ENCODE results near the gene RHBDD2. TPM values are rescaled to one million over a fixed set of nuclear protein-coding genes. Genes with fewer than 3 reads are reported as not detected.

RHBDD2 gene
- polyA plus RNA-seq, 3 donors: 34.1 to 54.6 (median 53.1) TPM

DNA sequence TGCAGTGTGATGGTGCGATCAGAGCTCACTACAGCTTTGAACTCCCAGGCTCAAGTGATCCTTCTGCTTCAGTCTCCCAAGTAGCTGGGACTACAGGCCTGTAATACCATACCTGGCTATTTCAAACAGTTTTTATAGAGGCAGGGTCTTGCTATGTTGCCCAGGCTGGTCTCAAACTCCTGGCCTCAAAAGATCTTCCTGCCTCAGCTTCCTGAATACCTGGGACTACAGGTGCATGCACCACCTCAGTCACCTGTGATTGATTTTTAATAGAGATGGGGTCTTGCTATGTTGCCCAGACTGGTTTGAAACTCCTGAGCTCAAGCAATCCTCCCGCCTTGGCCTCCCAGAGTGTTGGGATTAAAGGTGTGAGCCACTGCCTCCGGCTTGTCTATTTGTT lies 38.8 kb upstream of the RHBDD2 start:
- Histone ChIP-seq H3K4me2 (replicated peaks; ENCODE audit: extremely low read depth, low read length, poor library complexity, severe bottlenecking) (no peak overlapping the region), H3K9me3 (replicated peaks in 1 of 2; ENCODE audit: control insufficient read depth in 1 of 2, insufficient read depth in 1 of 2, low read length in 2 of 2) (no peaks in the 10 kb centered on the region), H4K20me1 (ENCODE audit: insufficient read depth, low read length) (no peaks in the 10 kb centered on the region), H3K27me3 (ENCODE audit: control insufficient read depth in 2 of 2, insufficient read depth in 2 of 2, low read length in 2 of 2) (no peaks in the 10 kb centered on the region), H3K36me3 (replicated peaks in 1 of 2; ENCODE audit: control insufficient read depth in 1 of 2, insufficient read depth in 2 of 2, low read length in 2 of 2) (no peaks in the 10 kb centered on the region), H3K9ac (ENCODE audit: insufficient read depth, low read length, poor library complexity, severe bottlenecking) (no peak overlapping the region), H2AFZ (ENCODE audit: insufficient read depth, low read depth, low read length, poor library complexity, severe bottlenecking) (no peak overlapping the region), H3K79me2 (ENCODE audit: insufficient read depth, low read length) (no peaks in the 10 kb centered on the region), H3K27ac (ENCODE audit: low read depth in 1 of 2, low read length in 2 of 2) (no peak overlapping the region), H3K4me1 (ENCODE audit: control insufficient read depth in 1 of 2, insufficient read depth in 2 of 2, low read length in 2 of 2) (peaks cover 20 to 22% of the 10 kb centered on the region in 2 donors), H3K4me3 (replicated peaks in 1 of 3; ENCODE audit: low read depth in 2 of 3, low read length in 3 of 3) (no peak overlapping the region)
- H3K27me3 Mint-ChIP-seq (ENCODE audit: low read depth in 3 of 3): peaks cover 1 to 7% (median 6%) of the 10 kb centered on the region in 3 donors
- peaks cover 0 to 2% (median 0%) of the 10 kb centered on the region in 7 donors for H3K9me3 Mint-ChIP-seq
- H3K27ac Mint-ChIP-seq: no peak overlapping the region
- TF ChIP-seq, protein P1, sequence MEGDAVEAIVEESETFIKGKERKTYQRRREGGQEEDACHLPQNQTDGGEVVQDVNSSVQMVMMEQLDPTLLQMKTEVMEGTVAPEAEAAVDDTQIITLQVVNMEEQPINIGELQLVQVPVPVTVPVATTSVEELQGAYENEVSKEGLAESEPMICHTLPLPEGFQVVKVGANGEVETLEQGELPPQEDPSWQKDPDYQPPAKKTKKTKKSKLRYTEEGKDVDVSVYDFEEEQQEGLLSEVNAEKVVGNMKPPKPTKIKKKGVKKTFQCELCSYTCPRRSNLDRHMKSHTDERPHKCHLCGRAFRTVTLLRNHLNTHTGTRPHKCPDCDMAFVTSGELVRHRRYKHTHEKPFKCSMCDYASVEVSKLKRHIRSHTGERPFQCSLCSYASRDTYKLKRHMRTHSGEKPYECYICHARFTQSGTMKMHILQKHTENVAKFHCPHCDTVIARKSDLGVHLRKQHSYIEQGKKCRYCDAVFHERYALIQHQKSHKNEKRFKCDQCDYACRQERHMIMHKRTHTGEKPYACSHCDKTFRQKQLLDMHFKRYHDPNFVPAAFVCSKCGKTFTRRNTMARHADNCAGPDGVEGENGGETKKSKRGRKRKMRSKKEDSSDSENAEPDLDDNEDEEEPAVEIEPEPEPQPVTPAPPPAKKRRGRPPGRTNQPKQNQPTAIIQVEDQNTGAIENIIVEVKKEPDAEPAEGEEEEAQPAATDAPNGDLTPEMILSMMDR (IDR thresholded peaks at IDR 0.05): no peak
- no peak overlapping the region for H3K4me3 Mint-ChIP-seq
- peaks cover 18% of the 10 kb centered on the region for H3K4me1 Mint-ChIP-seq
- no CpG with 5 or more reads among the region's 3 CpGs for WGBS (ENCODE audit: insufficient coverage)
- intact Hi-C loops (cut with micrococcal nuclease): no loop called here
- DNase-seq: no peak
- H3K36me3 Mint-ChIP-seq: peaks cover 0 to 4% of the 10 kb centered on the region in 2 donors

DNA sequence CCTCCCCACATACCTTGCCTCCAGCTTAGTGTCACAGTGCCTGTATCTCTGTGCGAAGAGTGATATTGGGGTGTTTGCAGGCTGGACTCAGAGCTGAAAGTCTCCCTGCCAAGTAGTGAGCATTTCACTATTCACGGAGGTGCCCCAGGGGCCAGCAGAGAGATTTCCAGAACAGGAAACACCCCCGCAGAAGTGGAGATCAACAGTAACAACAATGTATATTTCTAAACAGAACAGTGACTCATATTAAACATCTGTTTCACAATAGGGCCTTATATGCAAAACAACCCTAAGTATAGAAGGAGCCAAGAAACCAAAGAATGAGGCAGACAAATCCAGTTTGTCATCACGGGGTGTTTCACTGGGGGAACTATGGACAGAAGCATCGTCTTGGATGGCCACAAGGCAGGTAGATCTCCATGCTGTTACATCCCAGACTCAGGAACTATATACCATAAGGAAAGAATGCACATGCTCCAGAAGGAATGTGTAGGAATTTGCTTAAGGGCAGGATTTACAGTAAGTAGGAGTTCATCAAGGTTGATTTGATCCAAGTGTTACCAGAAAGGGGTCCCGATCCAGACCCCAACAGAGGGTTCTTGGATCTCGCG lies 35.9 kb upstream of the RHBDD2 start:
- H3K9me3 ChIP-seq (replicated peaks in 1 of 2; ENCODE audit: control insufficient read depth in 1 of 2, insufficient read depth in 1 of 2, low read length in 2 of 2): no peaks in the 10 kb centered on the region
- H3K4me2 ChIP-seq (replicated peaks; ENCODE audit: extremely low read depth, low read length, poor library complexity, severe bottlenecking): peak overlapping the region; percentile 62
- H3K4me1 Mint-ChIP-seq: peaks cover 29% of the 10 kb centered on the region
- 33% methylated on average over 3 of the region's 8 CpGs for WGBS (ENCODE audit: insufficient coverage)
- H3K9ac ChIP-seq (ENCODE audit: insufficient read depth, low read length, poor library complexity, severe bottlenecking): no peak overlapping the region
- peaks cover 28 to 32% of the 10 kb centered on the region in 2 donors for H3K4me1 ChIP-seq (ENCODE audit: control insufficient read depth in 1 of 2, insufficient read depth in 2 of 2, low read length in 2 of 2)
- H3K4me3 Mint-ChIP-seq: peak overlapping the region; percentile 60 to 76
- H4K20me1 ChIP-seq (ENCODE audit: insufficient read depth, low read length): no peaks in the 10 kb centered on the region
- H3K27me3 ChIP-seq (ENCODE audit: control insufficient read depth in 2 of 2, insufficient read depth in 2 of 2, low read length in 2 of 2): no peaks in the 10 kb centered on the region
- peaks cover 0 to 4% of the 10 kb centered on the region in 2 donors for H3K36me3 Mint-ChIP-seq
- peaks cover 0 to 3% (median 0%) of the 10 kb centered on the region in 3 donors for H3K27me3 Mint-ChIP-seq (ENCODE audit: low read depth in 3 of 3)
- intact Hi-C loops (cut with micrococcal nuclease): loop anchor here in 1 of 2 donors (2.0 kb wide), 1 partner anchor 72 kb away; the partner anchor contains the start of gene POR
- H3K27ac ChIP-seq (ENCODE audit: low read depth in 1 of 2, low read length in 2 of 2): peak overlapping the region; percentile 35 to 72
- H3K36me3 ChIP-seq (replicated peaks in 1 of 2; ENCODE audit: control insufficient read depth in 1 of 2, insufficient read depth in 2 of 2, low read length in 2 of 2): no peaks in the 10 kb centered on the region
- peak; percentile 82 to 96 (median 93) for DNase-seq
- peak overlapping the region; percentile 2 for H2AFZ ChIP-seq (ENCODE audit: insufficient read depth, low read depth, low read length, poor library complexity, severe bottlenecking)
- peak overlapping the region; percentile 92 to 98 (median 96) for H3K27ac Mint-ChIP-seq
- peak overlapping the region; percentile 10 to 61 (median 15) for H3K4me3 ChIP-seq (replicated peaks in 1 of 3; ENCODE audit: low read depth in 2 of 3, low read length in 3 of 3)
- H3K79me2 ChIP-seq (ENCODE audit: insufficient read depth, low read length): no peaks in the 10 kb centered on the region
- TF ChIP-seq, protein P1 (IDR thresholded peaks at IDR 0.05): no peak
- H3K9me3 Mint-ChIP-seq: peaks cover 0 to 4% (median 0%) of the 10 kb centered on the region in 7 donors
